Measurements from ENCODE around the gene DEFB110.

GRCh38 chr6:50021894-50022293 is at the start of gene DEFB110:
- TF ChIP-seq, protein P1, sequence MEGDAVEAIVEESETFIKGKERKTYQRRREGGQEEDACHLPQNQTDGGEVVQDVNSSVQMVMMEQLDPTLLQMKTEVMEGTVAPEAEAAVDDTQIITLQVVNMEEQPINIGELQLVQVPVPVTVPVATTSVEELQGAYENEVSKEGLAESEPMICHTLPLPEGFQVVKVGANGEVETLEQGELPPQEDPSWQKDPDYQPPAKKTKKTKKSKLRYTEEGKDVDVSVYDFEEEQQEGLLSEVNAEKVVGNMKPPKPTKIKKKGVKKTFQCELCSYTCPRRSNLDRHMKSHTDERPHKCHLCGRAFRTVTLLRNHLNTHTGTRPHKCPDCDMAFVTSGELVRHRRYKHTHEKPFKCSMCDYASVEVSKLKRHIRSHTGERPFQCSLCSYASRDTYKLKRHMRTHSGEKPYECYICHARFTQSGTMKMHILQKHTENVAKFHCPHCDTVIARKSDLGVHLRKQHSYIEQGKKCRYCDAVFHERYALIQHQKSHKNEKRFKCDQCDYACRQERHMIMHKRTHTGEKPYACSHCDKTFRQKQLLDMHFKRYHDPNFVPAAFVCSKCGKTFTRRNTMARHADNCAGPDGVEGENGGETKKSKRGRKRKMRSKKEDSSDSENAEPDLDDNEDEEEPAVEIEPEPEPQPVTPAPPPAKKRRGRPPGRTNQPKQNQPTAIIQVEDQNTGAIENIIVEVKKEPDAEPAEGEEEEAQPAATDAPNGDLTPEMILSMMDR (IDR thresholded peaks at IDR 0.05; ENCODE audit: low read depth, low read length, poor library complexity, severe bottlenecking) = no peak
- no peak for TF ChIP-seq EZH2phosphoT487 (IDR thresholded peaks at IDR 0.05; ENCODE audit: borderline replicate concordance, low read length)

All from DOHH2 (cell line).